A549 (cell line): ENCODE data around the gene GPR153. TPM values are rescaled to one million over a fixed set of nuclear protein-coding genes. Genes with fewer than 3 reads are reported as not detected.

ENCODE experiments used
- ATAC-seq, 2 experiments: fragments of 200-7000 bp in 1 of 2; fragments of >200 bp in 1 of 2; cut with Nextera tagmentation in 1 of 2; cut with Tn5 transposase in 1 of 2; 3 replicates each; pipeline versions ENCODE4 v1.8.0 to v1.9.1; 2018 to 2020; ENCODE audit warnings: mild to moderate bottlenecking in 1 of 2, moderate library complexity in 1 of 2
- CTCF ChIA-PET: fragments of 300-600 bp; sonication (Branson Sonifier 250); formaldehyde crosslinking; extraction: SDS; loops from one replicate; lab custom pipeline; 2021; ENCODE audit warnings: antibody characterized with exemption, inconsistent platforms; lab: Yijun Ruan, JAX
- POLR2A ChIA-PET: fragments of 350-600 bp; formaldehyde crosslinking; extraction: SDS; loops from one replicate; lab custom pipeline; 2021; ENCODE audit warnings: antibody characterized with exemption, inconsistent platforms; lab: Yijun Ruan, JAX
- DNase-seq, 2 experiments: peaks; one replicate each; pipeline versions ENCODE4 v3.0.0 to v3.0.0-alpha.2; 2011 to 2016; ENCODE audit warnings: low read depth in 1 of 2, low spot score in 1 of 2
- FAIRE-seq: peaks from 2 replicates; lab custom pipeline; 2011; peaks lifted over from hg19 to GRCh38; lab: Jason Lieb, UNC
- H3K27ac ChIP-seq, 2 experiments: fragments of >200 bp; sonication (Bioruptor Twin); formaldehyde crosslinking; 3 replicates each; pipeline ENCODE4 v1.5.1; 2016 to 2017
- H3K4me1 ChIP-seq: fragments of >200 bp; sonication (Bioruptor Twin); formaldehyde crosslinking; 3 replicates; pipeline ENCODE4 v1.6.1; 2016
- H3K4me2 ChIP-seq: fragments of >200 bp; sonication (Bioruptor Twin); formaldehyde crosslinking; 3 replicates; pipeline ENCODE4 v1.6.1; 2016
- H3K4me3 ChIP-seq: fragments of >200 bp; sonication (Bioruptor Twin); formaldehyde crosslinking; 3 replicates; pipeline ENCODE4 v1.5.1; 2016
- H3K9me3 ChIP-seq: fragments of >200 bp; sonication (Bioruptor Twin); formaldehyde crosslinking; 3 replicates; pipeline ENCODE4 v1.6.1; 2016
- CBX8 ChIP-seq: fragments of 200-600 bp; sonication (generic); IDR thresholded peaks from 2 replicates; pipeline ENCODE4 v1.6.1; 2016
- CEBPB ChIP-seq, 2 experiments: fragments of >200 bp in 1 of 2; sonication (Bioruptor Twin) in 1 of 2; formaldehyde crosslinking in 1 of 2; IDR thresholded peaks; 2 replicates each; pipeline ENCODE4 v1.6.1; 2012 to 2016
- EHF ChIP-seq: fragments of 250-450 bp; sonication (Bioruptor Pico); IDR thresholded peaks from 2 replicates; pipeline ENCODE4 v1.5.0; 2020; ENCODE audit warnings: mild to moderate bottlenecking
- HEYL ChIP-seq: fragments of 250-450 bp; sonication (Bioruptor Pico); IDR thresholded peaks from 2 replicates; pipeline ENCODE4 v1.8.0; 2021; ENCODE audit warnings: mild to moderate bottlenecking, moderate library complexity
- HOXB5 ChIP-seq: fragments of 250-450 bp; sonication (Bioruptor Pico); IDR thresholded peaks from 2 replicates; pipeline ENCODE4 v1.5.0; 2020; ENCODE audit warnings: mild to moderate bottlenecking, moderate library complexity
- KDM1A ChIP-seq: fragments of 200-600 bp; sonication (generic); IDR thresholded peaks from 2 replicates; pipeline ENCODE4 v1.6.1; 2016; ENCODE audit warnings: low read depth, mild to moderate bottlenecking
- MAZ ChIP-seq: fragments of 150-350 bp; IDR thresholded peaks from 2 replicates; pipeline ENCODE4 v1.6.1; 2014; ENCODE audit warnings: antibody characterized with exemption, low read depth, low read length, borderline replicate concordance
- PHF8 ChIP-seq: fragments of 200-600 bp; sonication (generic); IDR thresholded peaks from 2 replicates; pipeline ENCODE4 v1.6.1; 2016; ENCODE audit warnings: low read depth, mild to moderate bottlenecking, antibody characterized with exemption, moderate library complexity, borderline replicate concordance
- POLR2AphosphoS2 ChIP-seq: conservative IDR thresholded peaks from 2 replicates; pipeline ENCODE4 v1.6.1; 2012; ENCODE audit warnings: low read length, improper control_type of control experiment, inconsistent platforms
- RAD21 ChIP-seq, 2 experiments: fragments of >200 bp in 1 of 2; sonication (Bioruptor Twin) in 1 of 2; formaldehyde crosslinking in 1 of 2; IDR thresholded peaks in 1 of 2; conservative IDR thresholded peaks in 1 of 2; 2 replicates in 1 of 2; 3 replicates in 1 of 2; pipeline ENCODE4 v1.6.1; 2012 to 2018; ENCODE audit warnings: inconsistent platforms in 1 of 2
- RARB ChIP-seq: fragments of 250-450 bp; sonication (Bioruptor Pico); IDR thresholded peaks from 2 replicates; pipeline ENCODE4 v1.8.0; 2021; ENCODE audit warnings: mild to moderate bottlenecking, moderate library complexity
- RCOR1 ChIP-seq: fragments of 150-350 bp; IDR thresholded peaks from 2 replicates; pipeline ENCODE4 v1.6.1; 2014; ENCODE audit warnings: antibody characterized with exemption, low read length, low read depth
- RNF2 ChIP-seq: fragments of 200-600 bp; sonication (generic); IDR thresholded peaks from 2 replicates; pipeline ENCODE4 v1.6.1; 2016; ENCODE audit warnings: low read depth, mild to moderate bottlenecking, antibody characterized with exemption, moderate library complexity, borderline replicate concordance
- SMC3 ChIP-seq: fragments of >200 bp; sonication (Bioruptor Twin); formaldehyde crosslinking; IDR thresholded peaks from 3 replicates; pipeline ENCODE4 v1.6.1; 2018; ENCODE audit warnings: inconsistent platforms
- TP53 ChIP-seq: fragments of 250-450 bp; sonication (Bioruptor Pico); IDR thresholded peaks from 2 replicates; pipeline ENCODE4 v1.5.0; 2021; ENCODE audit warnings: mild to moderate bottlenecking, moderate library complexity
- ZFP36 ChIP-seq: fragments of 450-650 bp; IDR thresholded peaks from 2 replicates; pipeline ENCODE4 v1.6.1; 2014; ENCODE audit warnings: borderline replicate concordance; ENCODE audit not compliant: partially characterized antibody
- WGBS: methylation state at CpG from one replicate; pipeline ENCODE4 v1.1.6; 2017; ENCODE audit errors: missing lambda C conversion rate; 5-methylcytosine and 5-hydroxymethylcytosine counted together
- polyA plus RNA-seq, 4 experiments: library from polyadenylated mRNA; depleted of rRNA in 3 of 4; stranded (reverse); fragments of >200 nt; fragmentation: RNase III in 1 of 4; extraction: RNeasy Plus Mini Kit Qiagen cat#74134 plus additional on column Dnase treatment in 1 of 4; gene quantifications; 2 replicates in 3 of 4; 3 replicates in 1 of 4; pipeline ENCODE4 v1.2.3, GENCODE V29; 2011 to 2017
- TF ChIP-seq, protein P1 (sequence below): fragments of >200 bp; sonication (Bioruptor Twin); formaldehyde crosslinking; IDR thresholded peaks from 2 replicates; pipeline ENCODE4 v1.6.1; 2016
- TF ChIP-seq, protein P2 (sequence below): fragments of 200-600 bp; sonication (generic); IDR thresholded peaks from 2 replicates; pipeline ENCODE4 v1.6.1; 2016; ENCODE audit warnings: antibody characterized with exemption, mild to moderate bottlenecking, moderate library complexity
- TF ChIP-seq, protein P3 (sequence below): fragments of >200 bp; sonication (Bioruptor Twin); formaldehyde crosslinking; IDR thresholded peaks from 3 replicates; pipeline ENCODE4 v1.6.1; 2016
- TF ChIP-seq, protein P4 (sequence below): IDR thresholded peaks from 2 replicates; pipeline ENCODE4 v1.6.1; 2012; ENCODE audit warnings: low read depth, borderline replicate concordance

Gene GPR153
- polyA plus RNA-seq, 2 of the 4 experiments (the other 2 are of a cell fraction): 0.56 to 1.4 TPM

DNA sequence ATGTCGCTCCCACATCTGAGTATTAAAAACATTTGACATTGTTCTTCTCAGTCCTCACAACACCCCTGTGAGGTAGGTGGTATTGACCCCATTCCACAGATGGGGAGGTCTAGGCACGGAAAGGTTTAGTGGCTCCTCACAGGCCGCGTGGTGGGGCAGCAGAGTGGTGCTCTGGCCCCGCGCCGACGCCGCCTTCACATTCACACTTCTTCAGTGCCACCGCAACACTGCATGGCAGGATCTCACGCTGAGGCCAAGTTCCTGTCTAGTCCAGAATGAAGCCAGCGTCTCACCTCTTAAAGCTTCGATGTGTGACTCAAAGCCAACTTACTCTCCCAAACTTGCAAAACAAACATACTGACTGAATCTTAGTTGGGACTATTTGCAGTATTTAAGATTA, 37.3 kb downstream of the GPR153 start:
- TF ChIP-seq PHF8 (no peak), KDM1A (no peak), MAZ (no peak), TP53 (CRISPR knock-in tag) (no peak), EHF (CRISPR knock-in tag) (no peak), CEBPB (IDR thresholded peaks at IDR 0.05) (no peak), RCOR1 (no peak)
- TF ChIP-seq, protein P1, sequence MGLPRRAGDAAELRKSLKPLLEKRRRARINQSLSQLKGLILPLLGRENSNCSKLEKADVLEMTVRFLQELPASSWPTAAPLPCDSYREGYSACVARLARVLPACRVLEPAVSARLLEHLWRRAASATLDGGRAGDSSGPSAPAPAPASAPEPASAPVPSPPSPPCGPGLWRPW: no peak
- TF ChIP-seq, protein P2, sequence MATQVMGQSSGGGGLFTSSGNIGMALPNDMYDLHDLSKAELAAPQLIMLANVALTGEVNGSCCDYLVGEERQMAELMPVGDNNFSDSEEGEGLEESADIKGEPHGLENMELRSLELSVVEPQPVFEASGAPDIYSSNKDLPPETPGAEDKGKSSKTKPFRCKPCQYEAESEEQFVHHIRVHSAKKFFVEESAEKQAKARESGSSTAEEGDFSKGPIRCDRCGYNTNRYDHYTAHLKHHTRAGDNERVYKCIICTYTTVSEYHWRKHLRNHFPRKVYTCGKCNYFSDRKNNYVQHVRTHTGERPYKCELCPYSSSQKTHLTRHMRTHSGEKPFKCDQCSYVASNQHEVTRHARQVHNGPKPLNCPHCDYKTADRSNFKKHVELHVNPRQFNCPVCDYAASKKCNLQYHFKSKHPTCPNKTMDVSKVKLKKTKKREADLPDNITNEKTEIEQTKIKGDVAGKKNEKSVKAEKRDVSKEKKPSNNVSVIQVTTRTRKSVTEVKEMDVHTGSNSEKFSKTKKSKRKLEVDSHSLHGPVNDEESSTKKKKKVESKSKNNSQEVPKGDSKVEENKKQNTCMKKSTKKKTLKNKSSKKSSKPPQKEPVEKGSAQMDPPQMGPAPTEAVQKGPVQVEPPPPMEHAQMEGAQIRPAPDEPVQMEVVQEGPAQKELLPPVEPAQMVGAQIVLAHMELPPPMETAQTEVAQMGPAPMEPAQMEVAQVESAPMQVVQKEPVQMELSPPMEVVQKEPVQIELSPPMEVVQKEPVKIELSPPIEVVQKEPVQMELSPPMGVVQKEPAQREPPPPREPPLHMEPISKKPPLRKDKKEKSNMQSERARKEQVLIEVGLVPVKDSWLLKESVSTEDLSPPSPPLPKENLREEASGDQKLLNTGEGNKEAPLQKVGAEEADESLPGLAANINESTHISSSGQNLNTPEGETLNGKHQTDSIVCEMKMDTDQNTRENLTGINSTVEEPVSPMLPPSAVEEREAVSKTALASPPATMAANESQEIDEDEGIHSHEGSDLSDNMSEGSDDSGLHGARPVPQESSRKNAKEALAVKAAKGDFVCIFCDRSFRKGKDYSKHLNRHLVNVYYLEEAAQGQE: no peak
- TF ChIP-seq, protein P3, sequence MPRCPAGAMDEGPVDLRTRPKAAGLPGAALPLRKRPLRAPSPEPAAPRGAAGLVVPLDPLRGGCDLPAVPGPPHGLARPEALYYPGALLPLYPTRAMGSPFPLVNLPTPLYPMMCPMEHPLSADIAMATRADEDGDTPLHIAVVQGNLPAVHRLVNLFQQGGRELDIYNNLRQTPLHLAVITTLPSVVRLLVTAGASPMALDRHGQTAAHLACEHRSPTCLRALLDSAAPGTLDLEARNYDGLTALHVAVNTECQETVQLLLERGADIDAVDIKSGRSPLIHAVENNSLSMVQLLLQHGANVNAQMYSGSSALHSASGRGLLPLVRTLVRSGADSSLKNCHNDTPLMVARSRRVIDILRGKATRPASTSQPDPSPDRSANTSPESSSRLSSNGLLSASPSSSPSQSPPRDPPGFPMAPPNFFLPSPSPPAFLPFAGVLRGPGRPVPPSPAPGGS: no peak
- TF ChIP-seq, protein P4, sequence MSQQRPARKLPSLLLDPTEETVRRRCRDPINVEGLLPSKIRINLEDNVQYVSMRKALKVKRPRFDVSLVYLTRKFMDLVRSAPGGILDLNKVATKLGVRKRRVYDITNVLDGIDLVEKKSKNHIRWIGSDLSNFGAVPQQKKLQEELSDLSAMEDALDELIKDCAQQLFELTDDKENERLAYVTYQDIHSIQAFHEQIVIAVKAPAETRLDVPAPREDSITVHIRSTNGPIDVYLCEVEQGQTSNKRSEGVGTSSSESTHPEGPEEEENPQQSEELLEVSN: no peak
- H3K27ac ChIP-seq: no peak overlapping the region
- no peaks in the 10 kb centered on the region for H3K9me3 ChIP-seq
- DNase-seq (no peak), ATAC-seq (no peak), FAIRE-seq (no peak)
- WGBS: 93% methylated on average over 13 of the region's 13 CpGs
- peaks cover 8% of the 10 kb centered on the region; the same call in 2 of the 3 replicates for H3K4me1 ChIP-seq
- no peak overlapping the region for H3K4me2 ChIP-seq
- POLR2A ChIA-PET: interaction anchor here (1.5 kb wide), 1 partner anchor 12 kb away, joined by 6 read pairs; the partner anchor contains the start of gene ICMT
- no peak overlapping the region for H3K4me3 ChIP-seq
- CTCF ChIA-PET: interaction anchor here (1.0 to 1.3 kb wide), 3 partner anchors 11 to 21 kb away, joined by 4 to 8 read pairs (median 4); partner anchors contain the start of gene RNF207

DNA sequence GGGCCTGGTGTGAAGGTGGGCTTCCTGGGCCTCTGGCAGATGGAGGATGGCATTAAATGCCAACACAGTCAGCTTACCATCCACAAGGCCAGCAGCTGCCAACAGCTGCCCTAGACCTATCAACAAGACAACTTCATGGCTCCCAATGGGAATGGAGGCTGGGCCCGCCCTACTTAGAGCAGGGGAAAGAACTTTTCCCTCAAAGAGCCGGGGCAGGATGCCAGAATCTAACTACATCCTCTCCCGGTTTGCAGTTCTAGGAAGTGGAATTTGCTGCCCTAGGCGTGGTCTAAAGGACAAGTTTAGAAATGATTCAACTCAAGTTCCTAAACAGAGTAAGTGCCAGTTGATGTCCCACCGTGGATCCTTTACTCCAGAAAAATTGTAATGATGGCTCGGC, 38.3 kb downstream of the GPR153 start:
- Histone ChIP-seq H3K27ac (no peak overlapping the region), H3K4me1 (peaks cover 8% of the 10 kb centered on the region; the same call in 2 of the 3 replicates)
- ChIA-PET CTCF (interaction anchor here (1.1 to 1.2 kb wide), 2 partner anchors 10 to 18 kb away, joined by 3 to 5 read pairs; no protein-coding TSS in a partner anchor), POLR2A (interaction anchor here (0.9 kb wide), 1 partner anchor 16 kb away, joined by 3 read pairs; no protein-coding TSS in a partner anchor)
- FAIRE-seq (no peak), ATAC-seq (peak in 1 of 2 experiments; percentile 19; a peak in 3 of 6 replicates)
- WGBS: 85% methylated on average over 6 of the region's 6 CpGs
- TF ChIP-seq, protein P1: no peak
- TF ChIP-seq SMC3 (no peak), RAD21 (conservative IDR thresholded peaks at IDR 0.05 in 1 of 2, IDR thresholded peaks at IDR 0.05 in 1 of 2) (no peak), RARB (CRISPR knock-in tag) (no peak), CBX8 (no peak), RNF2 (no peak), HEYL (CRISPR knock-in tag) (no peak), ZFP36 (no peak), HOXB5 (no peak), POLR2AphosphoS2 (no peak)
- TF ChIP-seq, protein P2: no peak
- TF ChIP-seq, all 56 proteins: peak for 0
- no peaks in the 10 kb centered on the region for H3K9me3 ChIP-seq
- DNase-seq: no peak
- no peak overlapping the region for H3K4me2 ChIP-seq
- no peak overlapping the region for H3K4me3 ChIP-seq
